GM19372 (cell line): ENCODE data around the gene HIVEP2.
"Not testable (repeated sequence)": the region's sequence is repeated elsewhere in the genome, so short reads cannot be mapped to it uniquely, and the experiment has no call there.

Source experiments
- ATAC-seq: cut with Tn5 transposase; IDR thresholded peaks from one replicate; pipeline ENCODE4 v1.9.1; 2021; ENCODE audit warnings: mild to moderate bottlenecking, low read depth, moderate library complexity; ENCODE audit not compliant: unreplicated experiment

HIVEP2 gene

GRCh38 chr6:142945049-142945445 lies at the start of gene HIVEP2:
Gene HIVEP2 (minus strand): TSS chr6:142945176. CDS start chr6:142774738, 170,438 bp downstream.
- peak; percentile 22 for ATAC-seq

GRCh38 chr6:142993977-142994376 lies 49.0 kb upstream of the HIVEP2 start:
- no peak for ATAC-seq

- ATAC-seq = no peak
Observed at GRCh38 chr6:142987490-142987889, 42.5 kb upstream of the HIVEP2 start.

GRCh38 chr6:142985281-142985680 lies 40.3 kb upstream of the HIVEP2 start:
- ATAC-seq = no peak

GRCh38 chr6:142984386-142984785 lies 39.4 kb upstream of the HIVEP2 start:
- ATAC-seq = no peak

- ATAC-seq = no peak
Observed at GRCh38 chr6:142975365-142975764, 30.4 kb upstream of the HIVEP2 start.

GRCh38 chr6:142970941-142971340 lies 26.0 kb upstream of the HIVEP2 start:
- ATAC-seq = not testable (repeated sequence)

- no peak for ATAC-seq
Observed at GRCh38 chr6:142968601-142969000, 23.6 kb upstream of the HIVEP2 start.

GRCh38 chr6:142966294-142966693 lies 21.3 kb upstream of the HIVEP2 start:
- ATAC-seq = no peak

GRCh38 chr6:142965164-142965563 lies 20.2 kb upstream of the HIVEP2 start:
- no peak for ATAC-seq

GRCh38 chr6:142960098-142960497 lies 15.1 kb upstream of the HIVEP2 start:
- ATAC-seq = no peak

- ATAC-seq = no peak
Observed at GRCh38 chr6:142958343-142958742, 13.4 kb upstream of the HIVEP2 start.

GRCh38 chr6:142956726-142957125 lies 11.8 kb upstream of the HIVEP2 start:
- ATAC-seq = no peak

GRCh38 chr6:142954844-142955243 lies 9.9 kb upstream of the HIVEP2 start:
- ATAC-seq = no peak

GRCh38 chr6:142953373-142954273 lies 8.6 kb upstream of the HIVEP2 start:
- no peak for ATAC-seq

- ATAC-seq = peak; percentile 70
Observed at GRCh38 chr6:142952614-142953013, 7.6 kb upstream of the HIVEP2 start.

- ATAC-seq = no peak
Observed at GRCh38 chr6:142950291-142950690, 5.3 kb upstream of the HIVEP2 start.

- peak; percentile 14 for ATAC-seq
Observed at GRCh38 chr6:142947714-142948480, 2.9 kb upstream of the HIVEP2 start.

GRCh38 chr6:142946924-142947713 lies 2.1 kb upstream of the HIVEP2 start:
- ATAC-seq = peak; percentile 45

GRCh38 chr6:142946181-142946923 lies 1.4 kb upstream of the HIVEP2 start:
- ATAC-seq = peak; percentile 17
